HCT116 (cell line): Measurements from ENCODE around the gene UBE3D. TPM values are rescaled to one million over a fixed set of nuclear protein-coding genes. Genes with fewer than 3 reads are reported as not detected.

Experiments used
- ATAC-seq: fragments of 200-7000 bp; cut with Tn5 transposase; 2 replicates; pipeline ENCODE4 v1.9.1; 2020; ENCODE audit warnings: mild to moderate bottlenecking, moderate library complexity
- BruUV-seq: library from RNA; stranded (reverse); fragments of 400-500 nt; replicated peaks from 2 replicates; lab custom pipeline; 2021; lab: Mats Ljungman, UMichigan
- CTCF ChIA-PET: fragments of 300-600 bp; sonication (Branson Sonifier 250); formaldehyde crosslinking; loops from one replicate; lab custom pipeline; 2021; ENCODE audit warnings: antibody characterized with exemption; lab: Charles Lee
- POLR2A ChIA-PET: fragments of 300-600, 350-600 bp; sonication (Branson Sonifier 250); formaldehyde crosslinking; loops from one replicate; lab custom pipeline; 2021; ENCODE audit warnings: antibody characterized with exemption; lab: Charles Lee
- RAD21 ChIA-PET, 2 experiments: fragments of 300-600 bp; sonication (Branson Sonifier 250); formaldehyde crosslinking; loops; one replicate each; lab custom pipeline; 2023; ENCODE audit warnings: low total read pairs in 2 of 2; ENCODE audit not compliant: uncharacterized antibody in 2 of 2, unreplicated experiment in 2 of 2, low non-redundant PET in 1 of 2; lab: Charles Lee
- DNase-seq: peaks from one replicate; pipeline ENCODE4 v3.0.0-alpha.2; 2010; ENCODE audit warnings: low read depth, low spot score
- H2AFZ ChIP-seq: fragments of 200-600 bp; shearing (Covaris generic), sonication (generic); 2 replicates; pipeline ENCODE4 v1.6.1; 2017; ENCODE audit warnings: low read depth, mixed run types, mixed read lengths, antibody characterized with exemption, low read length; ENCODE audit not compliant: poor library complexity, severe bottlenecking
- H3K27ac ChIP-seq: 2 replicates; pipeline ENCODE4 v1.5.1; 2012; ENCODE audit warnings: low read depth, low read length
- H3K27me3 ChIP-seq: fragments of 200-600 bp; sonication (generic); 2 replicates; pipeline ENCODE4 v1.6.1; 2016; ENCODE audit warnings: mixed run types, low read length, mixed read lengths; ENCODE audit not compliant: insufficient read depth
- H3K36me3 ChIP-seq, 2 experiments: fragments of 200-500 bp in 1 of 2; fragments of 200-600 bp in 1 of 2; sonication (Bioruptor generic) in 1 of 2; sonication (generic) in 1 of 2; 2 replicates each; pipeline versions ENCODE4 v1.5.1 to v1.6.1; 2014 to 2016; ENCODE audit warnings: low read length in 2 of 2, inconsistent platforms in 1 of 2, mixed read lengths in 1 of 2, mixed run types in 1 of 2; ENCODE audit not compliant: insufficient read depth in 2 of 2, control insufficient read depth in 1 of 2
- H3K4me1 ChIP-seq, 2 experiments: fragments of 200-600 bp in 1 of 2; sonication (generic) in 1 of 2; 2 replicates each; pipeline versions ENCODE4 v1.5.1 to v1.6.1; 2012 to 2017; ENCODE audit warnings: low read length in 2 of 2, inconsistent platforms in 1 of 2, mild to moderate bottlenecking in 1 of 2, mixed read lengths in 1 of 2, mixed run types in 1 of 2, moderate library complexity in 1 of 2; ENCODE audit not compliant: insufficient read depth in 2 of 2, control insufficient read depth in 1 of 2
- H3K4me2 ChIP-seq: fragments of 200-600 bp; sonication (generic); 2 replicates; pipeline ENCODE4 v1.6.1; 2017; ENCODE audit warnings: mixed run types, low read length, mixed read lengths
- H3K4me3 ChIP-seq, 2 experiments: fragments of 200-600 bp in 1 of 2; sonication (generic) in 1 of 2; replicated peaks in 1 of 2; 2 replicates each; pipeline ENCODE4 v1.5.1; 2011 to 2016; ENCODE audit warnings: low read length in 2 of 2, control low read depth in 1 of 2, low read depth in 1 of 2, mild to moderate bottlenecking in 1 of 2, mixed read lengths in 1 of 2, mixed run types in 1 of 2
- H3K79me2 ChIP-seq: fragments of 200-600 bp; sonication (generic); 2 replicates; pipeline ENCODE4 v1.6.1; 2017; ENCODE audit warnings: mild to moderate bottlenecking, mixed run types, low read length, moderate library complexity, mixed read lengths; ENCODE audit not compliant: insufficient read depth
- H3K9ac ChIP-seq: fragments of 200-600 bp; sonication (generic); 2 replicates; pipeline ENCODE4 v1.6.1; 2016; ENCODE audit warnings: low read length, mixed read lengths
- H3K9me2 ChIP-seq: fragments of 200-600 bp; sonication (generic), shearing (Covaris generic); 2 replicates; pipeline ENCODE4 v1.6.1; 2017; ENCODE audit warnings: mixed run types, mild to moderate bottlenecking, moderate library complexity; ENCODE audit not compliant: insufficient read depth
- H3K9me3 ChIP-seq, 2 experiments: fragments of 200-500 bp in 1 of 2; fragments of 200-600 bp in 1 of 2; sonication (Bioruptor generic) in 1 of 2; sonication (generic) in 1 of 2; 2 replicates each; pipeline ENCODE4 v1.6.1; 2014 to 2017; ENCODE audit warnings: low read length in 2 of 2, mixed read lengths in 2 of 2, inconsistent platforms in 1 of 2, low read depth in 1 of 2, mild to moderate bottlenecking in 1 of 2, mixed run types in 1 of 2, moderate library complexity in 1 of 2; ENCODE audit not compliant: control insufficient read depth in 1 of 2, insufficient read depth in 1 of 2
- H4K20me1 ChIP-seq: fragments of 200-600 bp; sonication (generic), shearing (Covaris generic); 2 replicates; pipeline ENCODE4 v1.6.1; 2017; ENCODE audit warnings: mixed run types, mild to moderate bottlenecking, moderate library complexity; ENCODE audit not compliant: insufficient read depth
- CEBPB ChIP-seq: IDR thresholded peaks from 2 replicates; pipeline ENCODE4 v1.6.1; 2012; ENCODE audit warnings: low read depth
- EZH2 ChIP-seq: fragments of 200-600 bp; sonication (generic); IDR thresholded peaks from 2 replicates; pipeline ENCODE4 v1.6.1; 2017; ENCODE audit warnings: antibody characterized with exemption, mixed run types
- MAX ChIP-seq: IDR thresholded peaks from 2 replicates; pipeline ENCODE4 v1.6.1; 2012
- POLR2AphosphoS5 ChIP-seq: IDR thresholded peaks from 2 replicates; pipeline ENCODE4 v1.6.1; 2011; ENCODE audit warnings: mild to moderate bottlenecking, low read depth, low read length, moderate library complexity
- REST ChIP-seq: IDR thresholded peaks from 2 replicates; pipeline ENCODE4 v1.6.1; 2012; ENCODE audit warnings: low read depth
- SP1 ChIP-seq: IDR thresholded peaks from 2 replicates; pipeline ENCODE4 v1.6.1; 2012; ENCODE audit warnings: low read depth
- SRF ChIP-seq: IDR thresholded peaks from 2 replicates; pipeline ENCODE4 v1.6.1; 2012; ENCODE audit warnings: low read depth
- TCF7L2 ChIP-seq: IDR thresholded peaks from 2 replicates; pipeline ENCODE4 v1.7.0; 2011; ENCODE audit warnings: borderline replicate concordance, inconsistent platforms; ENCODE audit not compliant: insufficient read depth, insufficient read length; ENCODE audit errors: extremely low read depth
- YY1 ChIP-seq: IDR thresholded peaks from 2 replicates; pipeline ENCODE4 v1.6.1; 2011; ENCODE audit warnings: low read length, low read depth, moderate library complexity, mild to moderate bottlenecking; ENCODE audit not compliant: insufficient replicate concordance; ENCODE audit errors: extremely low read depth
- intact Hi-C: fragments of 100-400 bp; cut with micrococcal nuclease; formaldehyde crosslinking; loops from 2 replicates; pipeline ENCODE4 v1.10.0; 2022
- total RNA-seq: library from RNA; stranded (reverse); gene quantifications from one replicate; pipeline ENCODE4 v1.2.1, GENCODE V29; 2021; ENCODE audit not compliant: unreplicated experiment
- TF ChIP-seq, protein P1 (sequence below): IDR thresholded peaks from 2 replicates; pipeline ENCODE4 v1.6.1; 2012

The UBE3D gene
- total RNA-seq, 1 experiment from 2014 or later, result 9.0 TPM

DNA sequence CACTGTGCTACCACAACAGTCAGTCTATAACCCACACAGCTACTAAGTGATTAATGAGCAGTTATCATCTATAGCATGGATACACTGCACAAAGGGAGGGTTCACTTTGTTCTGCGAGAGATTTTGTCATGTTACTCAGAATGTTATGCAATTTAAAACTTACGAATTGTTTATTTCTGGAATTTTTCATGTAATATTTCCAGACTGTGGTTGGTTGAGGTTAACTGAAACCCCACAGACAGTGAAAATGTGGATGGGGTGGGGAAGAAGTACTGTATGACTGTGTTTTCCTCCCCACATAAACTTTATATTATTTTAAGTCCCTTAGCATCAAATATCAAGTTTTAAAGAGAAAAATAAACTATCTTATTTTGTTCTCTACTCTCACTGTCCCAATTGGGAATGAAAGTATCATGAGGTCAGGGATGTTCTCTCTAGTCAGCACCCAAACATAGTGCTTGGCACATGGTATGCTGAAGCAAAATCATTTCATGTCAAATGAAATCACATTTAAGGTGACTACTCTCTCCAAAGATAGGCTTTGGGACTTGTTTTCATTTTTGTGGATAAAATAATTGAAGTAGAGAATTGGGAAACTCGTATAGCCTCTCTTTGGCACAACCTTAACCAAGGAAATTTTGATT is 27.2 kb upstream of the UBE3D start:
- no TSS peak for BruUV-seq
- no peak for TF ChIP-seq SRF
- no peak for TF ChIP-seq POLR2AphosphoS5
- TF ChIP-seq TCF7L2, result no peak
- TF ChIP-seq, protein P1, sequence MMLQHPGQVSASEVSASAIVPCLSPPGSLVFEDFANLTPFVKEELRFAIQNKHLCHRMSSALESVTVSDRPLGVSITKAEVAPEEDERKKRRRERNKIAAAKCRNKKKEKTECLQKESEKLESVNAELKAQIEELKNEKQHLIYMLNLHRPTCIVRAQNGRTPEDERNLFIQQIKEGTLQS, result no peak
- no peak for TF ChIP-seq MAX
- TF ChIP-seq REST, result no peak
- no peak for TF ChIP-seq EZH2
- no peak for TF ChIP-seq SP1
- no peak for TF ChIP-seq YY1
- no peak for TF ChIP-seq CEBPB
- Histone ChIP-seq H3K27ac (no peak overlapping the region), H3K9ac (no peak overlapping the region), H3K4me1 (no peaks in the 10 kb centered on the region), H4K20me1 (no peaks in the 10 kb centered on the region), H3K79me2 (no peaks in the 10 kb centered on the region), H3K36me3 (no peaks in the 10 kb centered on the region), H3K4me3 (no peak overlapping the region), H3K4me2 (no peak overlapping the region), H3K9me2 (no peaks in the 10 kb centered on the region), H2AFZ (no peak overlapping the region), H3K9me3 (no peaks in the 10 kb centered on the region), H3K27me3 (no peaks in the 10 kb centered on the region)
- ChIA-PET RAD21 (no interaction called here), POLR2A (no interaction called here), CTCF (no interaction called here)
- no peak for DNase-seq
- ATAC-seq, result no peak
- intact Hi-C loops, result no loop called here
